WTC11 (cell line): Measurements from ENCODE around the gene NUP214. TPM values are rescaled to one million over a fixed set of nuclear protein-coding genes. Genes with fewer than 3 reads are reported as not detected.
"Not testable (repeated sequence)": the region's sequence is repeated elsewhere in the genome, so short reads cannot be mapped to it uniquely, and the experiment has no call there.

Experiments
- ATAC-seq: fragments of 200-7000 bp; cut with Tn5 transposase; 2 replicates; pipeline ENCODE4 v1.10.0; 2021; ENCODE audit warnings: mild to moderate bottlenecking, moderate library complexity
- CTCF ChIA-PET: fragments of 300-600 bp; sonication (Branson Sonifier 250); formaldehyde crosslinking; loops from one replicate; lab custom pipeline; 2021; ENCODE audit warnings: antibody characterized with exemption; lab: Charles Lee
- POLR2A ChIA-PET: fragments of 350-600 bp; sonication (Branson Sonifier 250); formaldehyde crosslinking; loops from one replicate; lab custom pipeline; 2021; ENCODE audit warnings: antibody characterized with exemption; lab: Charles Lee
- DNase-seq: peaks from one replicate; pipeline ENCODE4 v3.0.0; 2021; ENCODE audit warnings: low spot score
- H3K27ac Mint-ChIP-seq: 2 replicates; pipeline ENCODE4 v1.8.0; 2021; ENCODE audit warnings: mixed read lengths
- H3K27me3 Mint-ChIP-seq: 2 replicates; pipeline ENCODE4 v1.8.0; 2021; ENCODE audit warnings: low read depth, mild to moderate bottlenecking, moderate library complexity, mixed read lengths
- H3K36me3 Mint-ChIP-seq: 2 replicates; pipeline ENCODE4 v1.8.0; 2021; ENCODE audit warnings: mixed read lengths
- H3K4me1 Mint-ChIP-seq: 2 replicates; pipeline ENCODE4 v1.8.0; 2022; ENCODE audit warnings: mixed read lengths
- H3K4me3 Mint-ChIP-seq: 2 replicates; pipeline ENCODE4 v1.8.0; 2021; ENCODE audit warnings: mild to moderate bottlenecking, moderate library complexity, mixed read lengths
- H3K9me3 Mint-ChIP-seq: 2 replicates; pipeline ENCODE4 v1.8.0; 2021; ENCODE audit warnings: mixed read lengths
- ELF4 ChIP-seq: sonication (generic); formaldehyde crosslinking; IDR thresholded peaks from 2 replicates; pipeline ENCODE4 v1.8.1; 2022; ENCODE audit warnings: low read depth, mild to moderate bottlenecking, moderate library complexity, missing genetic modification reagents
- ESRRA ChIP-seq: sonication (generic); formaldehyde crosslinking; IDR thresholded peaks from 2 replicates; pipeline ENCODE4 v1.8.1; 2022; ENCODE audit warnings: mild to moderate bottlenecking, missing genetic modification reagents, borderline replicate concordance
- ETV6 ChIP-seq: sonication (generic); formaldehyde crosslinking; IDR thresholded peaks from 2 replicates; pipeline ENCODE4 v1.8.1; 2022; ENCODE audit warnings: mild to moderate bottlenecking, missing genetic modification reagents
- FOXP1 ChIP-seq: sonication (generic); formaldehyde crosslinking; IDR thresholded peaks from 2 replicates; pipeline ENCODE4 v1.8.0; 2022; ENCODE audit warnings: missing genetic modification reagents, mild to moderate bottlenecking, moderate library complexity, borderline replicate concordance
- GABPB1 ChIP-seq: sonication (generic); formaldehyde crosslinking; IDR thresholded peaks from 2 replicates; pipeline ENCODE4 v1.8.1; 2023; ENCODE audit warnings: mild to moderate bottlenecking, missing genetic modification reagents
- GTF2I ChIP-seq: fragments of 250-450 bp; sonication (Bioruptor Pico); conservative IDR thresholded peaks from 2 replicates; pipeline ENCODE4 v1.4.0; 2021; ENCODE audit warnings: mild to moderate bottlenecking
- JAZF1 ChIP-seq: fragments of 250-450 bp; sonication (Bioruptor Pico); IDR thresholded peaks from 2 replicates; pipeline ENCODE4 v1.9.0; 2021; ENCODE audit warnings: moderate library complexity, mild to moderate bottlenecking, inconsistent platforms
- KAT7 ChIP-seq: sonication (generic); formaldehyde crosslinking; IDR thresholded peaks from 2 replicates; pipeline ENCODE4 v1.8.1; 2023; ENCODE audit warnings: missing genetic modification reagents, mild to moderate bottlenecking, borderline replicate concordance
- MXD4 ChIP-seq: fragments of 250-450 bp; sonication (Bioruptor Pico); IDR thresholded peaks from 2 replicates; pipeline ENCODE4 v1.8.0; 2021; ENCODE audit warnings: mild to moderate bottlenecking, moderate library complexity, borderline replicate concordance
- RORB ChIP-seq: fragments of 250-450 bp; sonication (Bioruptor Pico); IDR thresholded peaks from 2 replicates; pipeline ENCODE4 v1.9.0; 2021; ENCODE audit warnings: mild to moderate bottlenecking
- total RNA-seq: library from RNA; stranded (reverse); gene quantifications from 3 replicates; pipeline ENCODE4 v1.2.3, GENCODE V29; 2021
- TF ChIP-seq, protein P1 (sequence below): fragments of 250-450 bp; sonication (Bioruptor Pico); IDR thresholded peaks from 2 replicates; pipeline ENCODE4 v1.9.0; 2021; ENCODE audit warnings: mild to moderate bottlenecking, borderline replicate concordance
- TF ChIP-seq, protein P2 (sequence below): sonication (generic); formaldehyde crosslinking; conservative IDR thresholded peaks from 2 replicates; pipeline ENCODE4 v1.8.1; 2023; ENCODE audit warnings: mild to moderate bottlenecking, low read depth, missing genetic modification reagents, moderate library complexity
- TF ChIP-seq, protein P3 (sequence below): sonication (generic); formaldehyde crosslinking; IDR thresholded peaks from 2 replicates; pipeline ENCODE4 v1.8.1; 2023; ENCODE audit warnings: mild to moderate bottlenecking, moderate library complexity, missing genetic modification reagents
- TF ChIP-seq, protein P4 (sequence below): fragments of 250-450 bp; sonication (Bioruptor Pico); IDR thresholded peaks from 2 replicates; pipeline ENCODE4 v1.8.0; 2021; ENCODE audit warnings: mild to moderate bottlenecking
- TF ChIP-seq, protein P5 (sequence below): fragments of 250-450 bp; sonication (Bioruptor Pico); IDR thresholded peaks from 2 replicates; pipeline ENCODE4 v2.1.2; 2022; ENCODE audit warnings: mild to moderate bottlenecking, moderate library complexity

NUP214 gene
- total RNA-seq, 1 experiment from 2014 or later = 41.8 TPM

DNA sequence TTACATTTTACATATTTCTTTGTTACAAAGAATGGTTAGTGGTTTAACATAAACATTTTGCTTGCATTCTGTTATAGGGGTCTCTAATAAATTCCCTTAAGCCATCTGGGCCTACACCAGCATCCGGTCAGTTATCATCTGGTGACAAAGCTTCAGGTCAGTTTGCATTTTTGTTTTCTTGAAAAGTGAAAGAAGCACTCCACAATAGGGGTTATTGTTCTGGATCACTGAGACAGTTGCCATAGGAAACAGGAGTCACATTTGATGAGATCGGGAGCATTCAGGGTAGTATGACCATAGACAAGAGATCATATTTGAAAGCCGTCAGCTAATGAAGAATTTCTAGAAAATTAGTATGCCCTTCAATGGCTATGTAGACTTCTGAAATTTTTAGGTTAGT is 63.6 kb downstream of the NUP214 start (continued):
- TF ChIP-seq, protein P1, sequence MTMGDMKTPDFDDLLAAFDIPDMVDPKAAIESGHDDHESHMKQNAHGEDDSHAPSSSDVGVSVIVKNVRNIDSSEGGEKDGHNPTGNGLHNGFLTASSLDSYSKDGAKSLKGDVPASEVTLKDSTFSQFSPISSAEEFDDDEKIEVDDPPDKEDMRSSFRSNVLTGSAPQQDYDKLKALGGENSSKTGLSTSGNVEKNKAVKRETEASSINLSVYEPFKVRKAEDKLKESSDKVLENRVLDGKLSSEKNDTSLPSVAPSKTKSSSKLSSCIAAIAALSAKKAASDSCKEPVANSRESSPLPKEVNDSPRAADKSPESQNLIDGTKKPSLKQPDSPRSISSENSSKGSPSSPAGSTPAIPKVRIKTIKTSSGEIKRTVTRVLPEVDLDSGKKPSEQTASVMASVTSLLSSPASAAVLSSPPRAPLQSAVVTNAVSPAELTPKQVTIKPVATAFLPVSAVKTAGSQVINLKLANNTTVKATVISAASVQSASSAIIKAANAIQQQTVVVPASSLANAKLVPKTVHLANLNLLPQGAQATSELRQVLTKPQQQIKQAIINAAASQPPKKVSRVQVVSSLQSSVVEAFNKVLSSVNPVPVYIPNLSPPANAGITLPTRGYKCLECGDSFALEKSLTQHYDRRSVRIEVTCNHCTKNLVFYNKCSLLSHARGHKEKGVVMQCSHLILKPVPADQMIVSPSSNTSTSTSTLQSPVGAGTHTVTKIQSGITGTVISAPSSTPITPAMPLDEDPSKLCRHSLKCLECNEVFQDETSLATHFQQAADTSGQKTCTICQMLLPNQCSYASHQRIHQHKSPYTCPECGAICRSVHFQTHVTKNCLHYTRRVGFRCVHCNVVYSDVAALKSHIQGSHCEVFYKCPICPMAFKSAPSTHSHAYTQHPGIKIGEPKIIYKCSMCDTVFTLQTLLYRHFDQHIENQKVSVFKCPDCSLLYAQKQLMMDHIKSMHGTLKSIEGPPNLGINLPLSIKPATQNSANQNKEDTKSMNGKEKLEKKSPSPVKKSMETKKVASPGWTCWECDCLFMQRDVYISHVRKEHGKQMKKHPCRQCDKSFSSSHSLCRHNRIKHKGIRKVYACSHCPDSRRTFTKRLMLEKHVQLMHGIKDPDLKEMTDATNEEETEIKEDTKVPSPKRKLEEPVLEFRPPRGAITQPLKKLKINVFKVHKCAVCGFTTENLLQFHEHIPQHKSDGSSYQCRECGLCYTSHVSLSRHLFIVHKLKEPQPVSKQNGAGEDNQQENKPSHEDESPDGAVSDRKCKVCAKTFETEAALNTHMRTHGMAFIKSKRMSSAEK = no peak
- TF ChIP-seq ETV6 (CRISPR knock-in tag) = no peak
- TF ChIP-seq ESRRA (CRISPR knock-in tag) = no peak
- no peak for TF ChIP-seq KAT7 (CRISPR knock-in tag)
- no peak for TF ChIP-seq FOXP1 (CRISPR knock-in tag)
- no peak for TF ChIP-seq GTF2I (CRISPR knock-in tag)
- TF ChIP-seq, protein P2, sequence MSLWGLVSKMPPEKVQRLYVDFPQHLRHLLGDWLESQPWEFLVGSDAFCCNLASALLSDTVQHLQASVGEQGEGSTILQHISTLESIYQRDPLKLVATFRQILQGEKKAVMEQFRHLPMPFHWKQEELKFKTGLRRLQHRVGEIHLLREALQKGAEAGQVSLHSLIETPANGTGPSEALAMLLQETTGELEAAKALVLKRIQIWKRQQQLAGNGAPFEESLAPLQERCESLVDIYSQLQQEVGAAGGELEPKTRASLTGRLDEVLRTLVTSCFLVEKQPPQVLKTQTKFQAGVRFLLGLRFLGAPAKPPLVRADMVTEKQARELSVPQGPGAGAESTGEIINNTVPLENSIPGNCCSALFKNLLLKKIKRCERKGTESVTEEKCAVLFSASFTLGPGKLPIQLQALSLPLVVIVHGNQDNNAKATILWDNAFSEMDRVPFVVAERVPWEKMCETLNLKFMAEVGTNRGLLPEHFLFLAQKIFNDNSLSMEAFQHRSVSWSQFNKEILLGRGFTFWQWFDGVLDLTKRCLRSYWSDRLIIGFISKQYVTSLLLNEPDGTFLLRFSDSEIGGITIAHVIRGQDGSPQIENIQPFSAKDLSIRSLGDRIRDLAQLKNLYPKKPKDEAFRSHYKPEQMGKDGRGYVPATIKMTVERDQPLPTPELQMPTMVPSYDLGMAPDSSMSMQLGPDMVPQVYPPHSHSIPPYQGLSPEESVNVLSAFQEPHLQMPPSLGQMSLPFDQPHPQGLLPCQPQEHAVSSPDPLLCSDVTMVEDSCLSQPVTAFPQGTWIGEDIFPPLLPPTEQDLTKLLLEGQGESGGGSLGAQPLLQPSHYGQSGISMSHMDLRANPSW (CRISPR knock-in tag) = no peak

DNA sequence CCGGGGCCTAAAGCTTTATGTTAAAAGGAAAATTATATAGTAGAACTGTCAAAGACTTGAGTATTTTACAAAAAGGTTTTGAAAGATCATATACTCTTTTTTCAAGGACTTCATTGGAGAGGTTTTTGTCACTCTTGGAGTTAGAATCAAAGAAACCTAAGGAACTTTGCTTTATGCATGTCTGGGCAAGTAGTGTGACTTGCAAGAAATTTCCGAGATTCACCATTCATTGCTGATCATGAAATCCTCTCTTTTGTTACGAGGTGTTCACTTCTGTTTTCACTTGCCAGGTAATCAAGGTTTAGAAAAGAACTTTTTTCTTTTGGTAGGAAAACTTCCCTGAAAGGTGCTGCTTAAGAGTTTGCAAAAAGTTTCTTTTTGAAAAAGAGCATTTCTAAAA is 64.8 kb downstream of the NUP214 start:
- TF ChIP-seq, protein P3, sequence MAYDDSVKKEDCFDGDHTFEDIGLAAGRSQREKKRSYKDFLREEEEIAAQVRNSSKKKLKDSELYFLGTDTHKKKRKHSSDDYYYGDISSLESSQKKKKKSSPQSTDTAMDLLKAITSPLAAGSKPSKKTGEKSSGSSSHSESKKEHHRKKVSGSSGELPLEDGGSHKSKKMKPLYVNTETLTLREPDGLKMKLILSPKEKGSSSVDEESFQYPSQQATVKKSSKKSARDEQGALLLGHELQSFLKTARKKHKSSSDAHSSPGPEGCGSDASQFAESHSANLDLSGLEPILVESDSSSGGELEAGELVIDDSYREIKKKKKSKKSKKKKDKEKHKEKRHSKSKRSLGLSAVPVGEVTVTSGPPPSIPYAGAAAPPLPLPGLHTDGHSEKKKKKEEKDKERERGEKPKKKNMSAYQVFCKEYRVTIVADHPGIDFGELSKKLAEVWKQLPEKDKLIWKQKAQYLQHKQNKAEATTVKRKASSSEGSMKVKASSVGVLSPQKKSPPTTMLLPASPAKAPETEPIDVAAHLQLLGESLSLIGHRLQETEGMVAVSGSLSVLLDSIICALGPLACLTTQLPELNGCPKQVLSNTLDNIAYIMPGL (CRISPR knock-in tag) = no peak
- no peak for TF ChIP-seq ELF4 (CRISPR knock-in tag)
- Mint-ChIP-seq H3K27me3 (no peaks in the 10 kb centered on the region), H3K4me1 (no peaks in the 10 kb centered on the region), H3K9me3 (no peaks in the 10 kb centered on the region), H3K36me3 (peaks cover 42% of the 10 kb centered on the region), H3K27ac (peak overlapping the region; percentile 63; the same call in 1 of the 2 replicates), H3K4me3 (no peak overlapping the region)
- ATAC-seq = no peak
- ChIA-PET CTCF (interaction anchor here (0.9 kb wide), 1 partner anchor 9 kb away, joined by 3 read pairs; no protein-coding TSS in a partner anchor), POLR2A (no interaction called here)
- DNase-seq = no peak

DNA sequence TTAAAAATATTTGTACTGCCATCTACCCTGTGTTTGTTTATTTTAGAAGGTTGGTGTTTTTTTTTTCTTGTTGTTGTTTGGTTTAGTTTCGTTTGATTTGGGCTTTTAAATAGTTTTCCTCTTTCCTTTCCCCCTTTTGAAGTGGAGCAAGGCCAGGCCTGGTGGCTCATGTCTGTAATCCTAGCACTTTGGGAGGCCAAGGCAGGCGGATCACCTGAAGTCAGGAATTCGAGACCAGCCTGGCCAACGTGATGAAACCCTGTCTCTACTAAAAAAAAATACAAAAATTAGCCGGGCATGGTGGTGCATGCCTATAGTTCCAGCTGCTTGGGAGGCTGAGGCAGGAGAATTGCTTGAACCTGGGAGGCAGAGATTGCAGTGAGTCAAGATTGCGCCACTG is 65.6 kb downstream of the NUP214 start:
- 0 out of 2 replicates have a peak overlapping the region, but pooled peaks have one; percentile 13 for H3K27ac Mint-ChIP-seq
- peaks cover 47% of the 10 kb centered on the region for H3K36me3 Mint-ChIP-seq
- H3K9me3 Mint-ChIP-seq, DNase-seq, H3K4me3 Mint-ChIP-seq, H3K4me1 Mint-ChIP-seq, POLR2A ChIA-PET, H3K27me3 Mint-ChIP-seq, ATAC-seq: not testable (repeated sequence)
- CTCF ChIA-PET = interaction anchor here (0.8 to 1.0 kb wide), 2 partner anchors 12 to 145 kb away, joined by 3 read pairs; no protein-coding TSS in a partner anchor

DNA sequence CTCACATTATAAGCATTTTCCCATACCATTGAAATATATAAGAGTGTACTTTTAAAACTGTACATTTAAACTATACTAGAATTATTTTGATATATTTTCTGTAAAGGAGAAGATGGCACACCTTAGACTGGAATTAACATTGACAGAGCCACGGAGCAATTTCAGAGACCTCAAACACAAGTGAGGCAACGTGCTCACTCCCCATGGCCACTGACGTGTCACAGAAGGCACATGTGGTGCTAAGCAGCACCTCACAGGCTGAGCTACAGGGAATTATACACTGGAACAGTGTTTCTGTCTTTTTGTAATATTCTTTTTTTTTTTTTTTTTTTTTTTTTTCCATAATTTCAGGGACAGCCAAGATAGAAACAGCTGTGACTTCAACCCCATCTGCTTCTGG is 66.5 kb downstream of the NUP214 start:
- H3K36me3 Mint-ChIP-seq = peaks cover 47% of the 10 kb centered on the region
- H3K27me3 Mint-ChIP-seq = no peaks in the 10 kb centered on the region
- H3K27ac Mint-ChIP-seq = no peak overlapping the region
- H3K4me3 Mint-ChIP-seq = no peak overlapping the region
- ChIA-PET CTCF (interaction anchor here (0.6 to 1.0 kb wide), 3 partner anchors 11 to 79 kb away, joined by 3 to 5 read pairs (median 4); no protein-coding TSS in a partner anchor), POLR2A (no interaction called here)
- DNase-seq = no peak
- ATAC-seq = no peak
- no peaks in the 10 kb centered on the region for H3K4me1 Mint-ChIP-seq
- no peaks in the 10 kb centered on the region for H3K9me3 Mint-ChIP-seq
- TF ChIP-seq, protein P4, sequence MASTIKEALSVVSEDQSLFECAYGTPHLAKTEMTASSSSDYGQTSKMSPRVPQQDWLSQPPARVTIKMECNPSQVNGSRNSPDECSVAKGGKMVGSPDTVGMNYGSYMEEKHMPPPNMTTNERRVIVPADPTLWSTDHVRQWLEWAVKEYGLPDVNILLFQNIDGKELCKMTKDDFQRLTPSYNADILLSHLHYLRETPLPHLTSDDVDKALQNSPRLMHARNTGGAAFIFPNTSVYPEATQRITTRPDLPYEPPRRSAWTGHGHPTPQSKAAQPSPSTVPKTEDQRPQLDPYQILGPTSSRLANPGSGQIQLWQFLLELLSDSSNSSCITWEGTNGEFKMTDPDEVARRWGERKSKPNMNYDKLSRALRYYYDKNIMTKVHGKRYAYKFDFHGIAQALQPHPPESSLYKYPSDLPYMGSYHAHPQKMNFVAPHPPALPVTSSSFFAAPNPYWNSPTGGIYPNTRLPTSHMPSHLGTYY (CRISPR knock-in tag) = no peak
- TF ChIP-seq GABPB1 (CRISPR knock-in tag) = no peak
- no peak for TF ChIP-seq MXD4 (CRISPR knock-in tag)
- TF ChIP-seq RORB (CRISPR knock-in tag) = no peak
- TF ChIP-seq KAT7 (CRISPR knock-in tag) = no peak
- TF ChIP-seq JAZF1 (CRISPR knock-in tag) = no peak
- TF ChIP-seq, protein P3 (CRISPR knock-in tag) = no peak
- TF ChIP-seq, protein P5, sequence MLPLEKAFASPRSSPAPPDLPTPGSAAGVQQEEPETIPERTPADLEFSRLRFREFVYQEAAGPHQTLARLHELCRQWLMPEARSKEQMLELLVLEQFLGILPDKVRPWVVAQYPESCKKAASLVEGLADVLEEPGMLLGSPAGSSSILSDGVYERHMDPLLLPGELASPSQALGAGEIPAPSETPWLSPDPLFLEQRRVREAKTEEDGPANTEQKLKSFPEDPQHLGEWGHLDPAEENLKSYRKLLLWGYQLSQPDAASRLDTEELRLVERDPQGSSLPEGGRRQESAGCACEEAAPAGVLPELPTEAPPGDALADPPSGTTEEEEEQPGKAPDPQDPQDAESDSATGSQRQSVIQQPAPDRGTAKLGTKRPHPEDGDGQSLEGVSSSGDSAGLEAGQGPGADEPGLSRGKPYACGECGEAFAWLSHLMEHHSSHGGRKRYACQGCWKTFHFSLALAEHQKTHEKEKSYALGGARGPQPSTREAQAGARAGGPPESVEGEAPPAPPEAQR (CRISPR knock-in tag) = no peak
